Hippocampal formation (tissue), 2 donors: ENCODE results near the gene TTC39B.

Experiments used
- DNase-seq, 2 donors: peaks; one replicate each; lab custom pipeline; 2025; lab: John Stamatoyannopoulos, UW

The TTC39B gene

GRCh38 chr9:15304632-15305031 lies 2.4 kb downstream of the TTC39B start:
- DNase-seq: no peak

- no peak for DNase-seq
Observed at GRCh38 chr9:15300218-15300617, 6.8 kb downstream of the TTC39B start.

- DNase-seq: no peak
Observed at GRCh38 chr9:15299374-15299939, 7.6 kb downstream of the TTC39B start.

- no peak for DNase-seq
Observed at GRCh38 chr9:15298362-15298761, 8.7 kb downstream of the TTC39B start.

- DNase-seq: no peak
Observed at GRCh38 chr9:15295761-15296405, 11.1 kb downstream of the TTC39B start.

GRCh38 chr9:15294604-15295003 lies 12.4 kb downstream of the TTC39B start:
- no peak for DNase-seq

- no peak for DNase-seq
Observed at GRCh38 chr9:15293804-15294316, 13.2 kb downstream of the TTC39B start.

- no peak for DNase-seq
Observed at GRCh38 chr9:15293084-15293483, 13.9 kb downstream of the TTC39B start.

- no peak for DNase-seq
Observed at GRCh38 chr9:15289603-15290002, 17.4 kb downstream of the TTC39B start.

GRCh38 chr9:15287309-15287708 lies 19.7 kb downstream of the TTC39B start:
- DNase-seq: no peak

- DNase-seq: no peak
Observed at GRCh38 chr9:15286161-15286821, 20.7 kb downstream of the TTC39B start.

- DNase-seq: no peak
Observed at GRCh38 chr9:15282567-15283285, 24.3 kb downstream of the TTC39B start.

- no peak for DNase-seq
Observed at GRCh38 chr9:15280647-15281046, 26.4 kb downstream of the TTC39B start.

GRCh38 chr9:15278839-15279238 lies 28.2 kb downstream of the TTC39B start:
- no peak for DNase-seq

- no peak for DNase-seq
Observed at GRCh38 chr9:15278091-15278687, 28.8 kb downstream of the TTC39B start.

GRCh38 chr9:15277400-15278090 lies 29.5 kb downstream of the TTC39B start:
- peak; percentile 14 to 65 for DNase-seq

GRCh38 chr9:15276328-15276938 lies 30.6 kb downstream of the TTC39B start:
- DNase-seq: no peak

GRCh38 chr9:15274425-15274824 lies 32.6 kb downstream of the TTC39B start:
- no peak for DNase-seq

- DNase-seq: no peak
Observed at GRCh38 chr9:15272377-15272928, 34.6 kb downstream of the TTC39B start.

GRCh38 chr9:15271403-15271802 lies 35.6 kb downstream of the TTC39B start:
- DNase-seq: no peak

GRCh38 chr9:15268782-15269181 lies 38.2 kb downstream of the TTC39B start:
- DNase-seq: no peak
